ENCODE results near the gene TMEM238. TPM values are rescaled to one million over a fixed set of nuclear protein-coding genes. Genes with fewer than 3 reads are reported as not detected.
A peak's percentile ranks its signal among the peaks of the same experiment; 100 is the strongest.

TMEM238 gene
- total and polyA plus RNA-seq, 10 donors, result 0.17 to 8.8 (median 4.9) TPM; not detected in 1

- no peak for TF ChIP-seq CTCF (IDR thresholded peaks at IDR 0.05 in 8 of 11, conservative IDR thresholded peaks at IDR 0.05 in 3 of 11)
- no peak for TF ChIP-seq POLR2AphosphoS5 (IDR thresholded peaks at IDR 0.05)
- TF ChIP-seq POLR2A (IDR thresholded peaks at IDR 0.05), result no peak
- no peaks in the 10 kb centered on the region for H3K9me3 ChIP-seq
- no peaks in the 10 kb centered on the region for H3K36me3 ChIP-seq
- H3K4me3 ChIP-seq, result no peak overlapping the region
- no peak for DNase-seq
- peaks cover 5 to 100% (median 75%) of the 10 kb centered on the region in 7 donors for H3K27me3 ChIP-seq (replicated peaks in 1 of 7)
- 32 to 52% (median 38%) methylated on average over 15 to 24 of the region's 24 CpGs for WGBS, 5 donors
- H3K4me1 ChIP-seq, result peaks cover 0 to 30% (median 17%) of the 10 kb centered on the region in 6 donors
- H3K27ac ChIP-seq, result no peak overlapping the region
- intact Hi-C loops (cut with DNase I; ENCODE audit: low total_unique reads), result no loop called here
Measured at GRCh38 chr19:55372316-55373081, 11.6 kb downstream of the TMEM238 start.

- DNase-seq, result no peak
- H3K4me3 ChIP-seq, result peak within 1 kb of the TSS in 6 of 8 donors; percentile 11 to 61 (median 23)
- no peak within 1 kb of the TSS for H3K27ac ChIP-seq
- peaks cover 5 to 95% (median 62%) of the 10 kb centered on the region in 7 donors for H3K27me3 ChIP-seq (replicated peaks in 1 of 7)
- no peaks in the 10 kb centered on the region for H3K9me3 ChIP-seq
- peaks cover 0 to 30% (median 17%) of the 10 kb centered on the region in 6 donors for H3K4me1 ChIP-seq
- intact Hi-C loops (cut with DNase I; ENCODE audit: low total_unique reads), result no loop called here
- H3K36me3 ChIP-seq, result no peaks in the 10 kb centered on the region
- WGBS, 5 donors, result 7 to 17% (median 8%) methylated on average over 22 to 32 of the region's 32 CpGs
- no peak for TF ChIP-seq CTCF (IDR thresholded peaks at IDR 0.05 in 8 of 11, conservative IDR thresholded peaks at IDR 0.05 in 3 of 11)
- TF ChIP-seq POLR2A (IDR thresholded peaks at IDR 0.05), result no peak
- TF ChIP-seq POLR2AphosphoS5 (IDR thresholded peaks at IDR 0.05), result no peak
Measured at GRCh38 chr19:55370305-55370988, 13.6 kb downstream of the TMEM238 start, which contains the start of gene IL11. Gene IL11 (minus strand): TSS chr19:55370463. CDS start chr19:55370310, 153 bp downstream.

DNA sequence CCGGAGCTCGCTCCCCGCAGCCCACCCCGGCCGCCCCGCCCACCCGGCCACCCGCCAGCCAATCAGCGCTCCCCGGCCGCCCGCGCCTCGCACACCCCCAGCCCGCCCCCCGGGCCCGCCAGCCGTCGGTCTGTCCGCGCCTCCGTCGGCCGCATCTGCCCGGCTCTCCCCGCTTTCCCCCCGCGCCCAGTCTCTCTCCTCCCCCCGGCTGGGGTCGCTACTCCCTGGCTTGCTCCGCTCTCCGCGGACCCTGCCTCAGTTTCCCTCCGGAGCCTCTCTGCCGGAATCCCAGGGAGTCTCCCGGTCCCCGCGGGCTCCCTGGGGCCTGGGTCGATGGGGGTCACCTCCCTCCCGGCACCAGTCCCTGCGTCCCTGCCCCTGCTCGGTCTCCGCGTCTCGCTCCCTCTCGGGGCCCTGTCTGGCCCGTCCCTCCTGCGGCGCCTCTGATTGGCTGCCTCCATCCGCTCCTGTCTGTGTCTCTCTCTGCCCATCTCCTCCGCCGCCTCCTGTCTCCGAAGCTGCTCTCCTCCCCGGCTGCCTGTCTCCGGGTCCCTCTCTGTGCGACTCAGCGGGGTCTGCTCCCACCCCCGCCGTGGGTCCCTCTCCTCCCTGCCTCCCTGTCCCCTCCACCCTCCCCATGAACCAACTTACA, 14.3 kb downstream of the TMEM238 start:
- TF ChIP-seq POLR2AphosphoS5 (IDR thresholded peaks at IDR 0.05) (no peak), CTCF (IDR thresholded peaks at IDR 0.05 in 8 of 11, conservative IDR thresholded peaks at IDR 0.05 in 3 of 11) (no peak), POLR2A (IDR thresholded peaks at IDR 0.05) (no peak)
- H3K27me3 ChIP-seq (replicated peaks in 1 of 7), result peaks cover 5 to 91% (median 59%) of the 10 kb centered on the region in 7 donors
- peaks cover 0 to 30% (median 17%) of the 10 kb centered on the region in 6 donors for H3K4me1 ChIP-seq
- DNase-seq, result no peak
- H3K27ac ChIP-seq, result no peak overlapping the region
- no peaks in the 10 kb centered on the region for H3K9me3 ChIP-seq
- H3K4me3 ChIP-seq, result peak overlapping the region in 5 of 8 donors; percentile 10 to 61 (median 23)
- intact Hi-C loops (cut with DNase I; ENCODE audit: low total_unique reads), result no loop called here
- H3K36me3 ChIP-seq, result no peaks in the 10 kb centered on the region
- WGBS, 5 donors, result 0 to 5% (median 1%) methylated on average over 23 to 58 of the region's 59 CpGs

Measured in spleen (tissue), 11 donors.